Keratinocyte (primary cell): ENCODE data around the gene FBXW9. TPM values are rescaled to one million over a fixed set of nuclear protein-coding genes. Genes with fewer than 3 reads are reported as not detected.

ENCODE experiments used
- DNase-seq: peaks from one replicate; pipeline ENCODE4 v3.0.0-alpha.2; 2011; ENCODE audit warnings: low read depth, missing footprints, low spot score
- FAIRE-seq: peaks from 2 replicates; lab custom pipeline; 2011; peaks lifted over from hg19 to GRCh38; lab: Jason Lieb, UNC
- H2AFZ ChIP-seq: 2 replicates; pipeline ENCODE4 v1.6.0; 2012; ENCODE audit warnings: low read length, control low read depth, inconsistent platforms; ENCODE audit not compliant: control insufficient read depth
- H3K27ac ChIP-seq: 2 replicates; pipeline ENCODE4 v1.5.1; 2011; ENCODE audit warnings: low read length; ENCODE audit not compliant: control insufficient read depth, insufficient read depth
- H3K27me3 ChIP-seq: 3 replicates; pipeline ENCODE4 v1.6.0; 2011; ENCODE audit warnings: low read length; ENCODE audit not compliant: control insufficient read depth, insufficient read depth; ENCODE audit errors: extremely low read depth
- H3K36me3 ChIP-seq, 2 experiments: 2 replicates in 1 of 2; 3 replicates in 1 of 2; pipeline ENCODE4 v1.5.1; 2011; ENCODE audit warnings: low read length in 2 of 2, mild to moderate bottlenecking in 1 of 2; ENCODE audit not compliant: control insufficient read depth in 2 of 2, insufficient read depth in 2 of 2; ENCODE audit errors: extremely low read depth in 1 of 2
- H3K4me1 ChIP-seq: 3 replicates; pipeline ENCODE4 v1.5.1; 2011; ENCODE audit warnings: low read length; ENCODE audit not compliant: control insufficient read depth, insufficient read depth; ENCODE audit errors: extremely low read depth
- H3K4me2 ChIP-seq: 3 replicates; pipeline ENCODE4 v1.6.0; 2011; ENCODE audit warnings: low read depth, low read length; ENCODE audit not compliant: control insufficient read depth, insufficient read depth; ENCODE audit errors: extremely low read depth
- H3K4me3 ChIP-seq, 3 experiments: fragments of 200-600 bp in 1 of 3; sonication (generic) in 1 of 3; 2 replicates in 2 of 3; 3 replicates in 1 of 3; pipeline ENCODE4 v1.5.1; 2011 to 2016; ENCODE audit warnings: low read length in 3 of 3, mild to moderate bottlenecking in 3 of 3, control low read depth in 2 of 3, inconsistent platforms in 1 of 3, low read depth in 1 of 3, mixed read lengths in 1 of 3, mixed run types in 1 of 3, moderate library complexity in 1 of 3; ENCODE audit not compliant: control insufficient read depth in 2 of 3, insufficient read depth in 2 of 3; ENCODE audit errors: extremely low read depth in 1 of 3
- H3K79me2 ChIP-seq: 2 replicates; pipeline ENCODE4 v1.6.0; 2012; ENCODE audit warnings: low read length; ENCODE audit not compliant: control insufficient read depth, insufficient read depth
- H3K9ac ChIP-seq: 3 replicates; pipeline ENCODE4 v1.6.0; 2011; ENCODE audit warnings: low read length; ENCODE audit not compliant: control insufficient read depth, insufficient read depth; ENCODE audit errors: extremely low read depth
- H3K9me1 ChIP-seq: 3 replicates; pipeline ENCODE4 v1.6.0; 2011; ENCODE audit warnings: low read length; ENCODE audit not compliant: control insufficient read depth, insufficient read depth; ENCODE audit errors: extremely low read depth
- H3K9me3 ChIP-seq: 2 replicates; pipeline ENCODE4 v1.5.1; 2012; ENCODE audit warnings: low read depth, low read length; ENCODE audit not compliant: control insufficient read depth
- H4K20me1 ChIP-seq: 3 replicates; pipeline ENCODE4 v1.6.0; 2011; ENCODE audit warnings: low read length; ENCODE audit not compliant: control insufficient read depth, insufficient read depth; ENCODE audit errors: extremely low read depth
- EZH2 ChIP-seq: IDR thresholded peaks from one replicate; pipeline ENCODE4 v1.6.1; 2012; ENCODE audit warnings: inconsistent platforms, mild to moderate bottlenecking, low read length, moderate library complexity
- dilution Hi-C: fragments of 300-500 bp; cut with MboI; formaldehyde crosslinking; loops from one replicate; pipeline ENCODE4 v1.7.0; 2020; ENCODE audit warnings: low sequenced_read_pairs; ENCODE audit not compliant: extremely low pct_ligation_motif_present
- polyA plus RNA-seq, 5 experiments: library from polyadenylated mRNA; depleted of rRNA in 3 of 5; stranded (reverse) in 3 of 5; stranded (forward) in 1 of 5; unstranded in 1 of 5; fragments of >200 nt; gene quantifications; 1 replicate in 1 of 5; 2 replicates in 3 of 5; 3 replicates in 1 of 5; pipeline versions ENCODE4 v1.2.1 to v1.2.3, GENCODE V29; 2011 to 2012; ENCODE audit warnings: missing spikeins in 2 of 5, low read depth in 1 of 5, low replicate concordance in 1 of 5
- TF ChIP-seq, protein P1 (sequence below), 3 experiments: IDR thresholded peaks in 1 of 3; conservative IDR thresholded peaks in 1 of 3; optimal IDR thresholded peaks in 1 of 3; 2 replicates in 2 of 3; 3 replicates in 1 of 3; pipeline versions ENCODE3 to v1.5.1; 2011; ENCODE audit warnings: low read length in 3 of 3, mild to moderate bottlenecking in 3 of 3, moderate library complexity in 2 of 3, control low read depth in 1 of 3, inconsistent platforms in 1 of 3; ENCODE audit not compliant: insufficient read depth in 2 of 3; ENCODE audit errors: extremely low read depth in 1 of 3

FBXW9 gene
- polyA plus RNA-seq, 1 donor (not counting 4 experiments of a cell fraction or from before 2014, with no cell fraction given) = 5.6 TPM

DNA sequence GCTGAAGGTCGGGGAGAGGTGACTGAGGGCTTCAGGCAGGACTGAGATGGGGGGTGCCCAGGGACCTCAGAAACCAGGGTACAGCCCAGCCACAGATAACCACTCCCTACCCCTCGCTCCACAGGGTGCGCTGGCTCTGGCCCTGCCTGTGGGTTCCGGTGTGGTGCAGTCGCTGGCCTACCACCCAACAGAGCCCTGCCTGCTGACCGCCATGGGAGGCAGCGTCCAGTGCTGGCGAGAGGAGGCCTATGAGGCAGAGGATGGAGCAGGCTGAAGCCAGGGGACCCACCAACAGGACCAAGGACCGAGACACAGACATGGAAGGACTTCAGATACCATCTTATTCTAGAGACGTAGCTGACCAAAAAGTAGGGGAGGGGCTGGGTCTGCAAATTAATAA, 21.0 kb downstream of the FBXW9 start:
- H3K9me3 ChIP-seq = no peaks in the 10 kb centered on the region
- H3K4me2 ChIP-seq = no peak overlapping the region
- no peak for DNase-seq
- no peaks in the 10 kb centered on the region for H3K27me3 ChIP-seq
- H3K9ac ChIP-seq = no peak overlapping the region
- peaks cover 4% of the 10 kb centered on the region for H3K4me1 ChIP-seq
- peaks cover 16% of the 10 kb centered on the region for H3K79me2 ChIP-seq
- no peak for TF ChIP-seq EZH2
- TF ChIP-seq, protein P1, sequence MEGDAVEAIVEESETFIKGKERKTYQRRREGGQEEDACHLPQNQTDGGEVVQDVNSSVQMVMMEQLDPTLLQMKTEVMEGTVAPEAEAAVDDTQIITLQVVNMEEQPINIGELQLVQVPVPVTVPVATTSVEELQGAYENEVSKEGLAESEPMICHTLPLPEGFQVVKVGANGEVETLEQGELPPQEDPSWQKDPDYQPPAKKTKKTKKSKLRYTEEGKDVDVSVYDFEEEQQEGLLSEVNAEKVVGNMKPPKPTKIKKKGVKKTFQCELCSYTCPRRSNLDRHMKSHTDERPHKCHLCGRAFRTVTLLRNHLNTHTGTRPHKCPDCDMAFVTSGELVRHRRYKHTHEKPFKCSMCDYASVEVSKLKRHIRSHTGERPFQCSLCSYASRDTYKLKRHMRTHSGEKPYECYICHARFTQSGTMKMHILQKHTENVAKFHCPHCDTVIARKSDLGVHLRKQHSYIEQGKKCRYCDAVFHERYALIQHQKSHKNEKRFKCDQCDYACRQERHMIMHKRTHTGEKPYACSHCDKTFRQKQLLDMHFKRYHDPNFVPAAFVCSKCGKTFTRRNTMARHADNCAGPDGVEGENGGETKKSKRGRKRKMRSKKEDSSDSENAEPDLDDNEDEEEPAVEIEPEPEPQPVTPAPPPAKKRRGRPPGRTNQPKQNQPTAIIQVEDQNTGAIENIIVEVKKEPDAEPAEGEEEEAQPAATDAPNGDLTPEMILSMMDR (optimal IDR thresholded peaks at IDR 0.05 in 1 of 3, IDR thresholded peaks at IDR 0.05 in 1 of 3, conservative IDR thresholded peaks at IDR 0.05 in 1 of 3; ENCODE audit: extremely low read depth in 1 of 3, insufficient read depth in 2 of 3, low read length in 3 of 3) = no peak
- no peak overlapping the region for H3K4me3 ChIP-seq
- no peaks in the 10 kb centered on the region for H3K9me1 ChIP-seq
- peaks cover 4% of the 10 kb centered on the region for H4K20me1 ChIP-seq
- no peak for FAIRE-seq
- H3K36me3 ChIP-seq = peaks cover 19 to 35% of the 10 kb centered on the region in 2 experiments
- dilution Hi-C loops = no loop called here
- no peak overlapping the region for H3K27ac ChIP-seq
- H2AFZ ChIP-seq = no peak overlapping the region

GRCh38 chr19:12672744-12673143, 23.7 kb downstream of the FBXW9 start:
- no peaks in the 10 kb centered on the region for H3K27me3 ChIP-seq
- TF ChIP-seq, protein P1 (optimal IDR thresholded peaks at IDR 0.05 in 1 of 3, IDR thresholded peaks at IDR 0.05 in 1 of 3, conservative IDR thresholded peaks at IDR 0.05 in 1 of 3; ENCODE audit: extremely low read depth in 1 of 3, insufficient read depth in 2 of 3, low read length in 3 of 3) = no peak
- TF ChIP-seq EZH2 = no peak
- H3K9me3 ChIP-seq = no peaks in the 10 kb centered on the region
- H2AFZ ChIP-seq = no peak overlapping the region
- H3K4me3 ChIP-seq = no peak overlapping the region
- H3K36me3 ChIP-seq = peaks cover 20 to 31% of the 10 kb centered on the region in 2 experiments
- peaks cover 4% of the 10 kb centered on the region for H4K20me1 ChIP-seq
- dilution Hi-C loops = no loop called here
- no peak for DNase-seq
- no peak overlapping the region for H3K27ac ChIP-seq
- no peak for FAIRE-seq
- no peak overlapping the region for H3K9ac ChIP-seq
- no peak overlapping the region for H3K4me2 ChIP-seq
- H3K79me2 ChIP-seq = peaks cover 31% of the 10 kb centered on the region
- H3K4me1 ChIP-seq = peaks cover 18% of the 10 kb centered on the region
- H3K9me1 ChIP-seq = no peaks in the 10 kb centered on the region
